HepG2 (cell line): ENCODE data around the gene MRFAP1L1. TPM values are rescaled to one million over a fixed set of nuclear protein-coding genes. Genes with fewer than 3 reads are reported as not detected.
A peak's percentile ranks its signal among the peaks of the same experiment; 100 is the strongest.

Source experiments
- DNMT1 ChIP-seq: sonication (generic); formaldehyde crosslinking; IDR thresholded peaks from 2 replicates; pipeline ENCODE4 v1.5.1; 2020; ENCODE audit warnings: mild to moderate bottlenecking, missing genetic modification reagents
- ETV5 ChIP-seq: IDR thresholded peaks from 2 replicates; pipeline ENCODE4 v1.6.1; 2018; ENCODE audit warnings: missing biosample characterization, missing genetic modification reagents, inconsistent platforms, borderline replicate concordance
- GPN1 ChIP-seq: sonication (generic); formaldehyde crosslinking; IDR thresholded peaks from 2 replicates; pipeline ENCODE4 v1.5.1; 2020; ENCODE audit warnings: missing genetic modification reagents, borderline replicate concordance
- HES4 ChIP-seq: sonication (generic); formaldehyde crosslinking; IDR thresholded peaks from 2 replicates; pipeline ENCODE4 v1.9.0; 2021; ENCODE audit warnings: mild to moderate bottlenecking, missing genetic modification reagents, borderline replicate concordance
- KLF11 ChIP-seq: IDR thresholded peaks from 2 replicates; pipeline ENCODE4 v1.6.1; 2016; ENCODE audit warnings: missing compliant biosample characterization
- NAIF1 ChIP-seq: sonication (generic); formaldehyde crosslinking; IDR thresholded peaks from 2 replicates; pipeline ENCODE4 v1.5.0; 2020; ENCODE audit warnings: mild to moderate bottlenecking, missing genetic modification reagents, borderline replicate concordance
- SALL1 ChIP-seq: sonication (generic); formaldehyde crosslinking; IDR thresholded peaks from 2 replicates; pipeline ENCODE4 v1.8.0; 2022; ENCODE audit warnings: mild to moderate bottlenecking, missing genetic modification reagents
- SETDB1 ChIP-seq: sonication (generic); formaldehyde crosslinking; IDR thresholded peaks from 2 replicates; pipeline ENCODE4 v1.5.1; 2020; ENCODE audit warnings: missing genetic modification reagents, mild to moderate bottlenecking, borderline replicate concordance
- SP2 ChIP-seq: sonication (generic); formaldehyde crosslinking; IDR thresholded peaks from 2 replicates; pipeline ENCODE4 v1.5.1; 2020; ENCODE audit warnings: mild to moderate bottlenecking, missing genetic modification reagents
- ZMYM3 ChIP-seq: sonication (generic); formaldehyde crosslinking; IDR thresholded peaks from 2 replicates; pipeline ENCODE4 v1.5.1; 2020; ENCODE audit warnings: mild to moderate bottlenecking, missing genetic modification reagents
- ZNF337 ChIP-seq: sonication (generic); formaldehyde crosslinking; IDR thresholded peaks from 2 replicates; pipeline ENCODE4 v1.5.1; 2020; ENCODE audit warnings: missing genetic modification reagents, low read depth, mild to moderate bottlenecking, borderline replicate concordance
- ZNF350 ChIP-seq: sonication (generic); formaldehyde crosslinking; IDR thresholded peaks from 2 replicates; pipeline ENCODE4 v1.4.0; 2020; ENCODE audit warnings: mild to moderate bottlenecking, low read depth, missing genetic modification reagents, borderline replicate concordance
- ZNF605 ChIP-seq: sonication (generic); formaldehyde crosslinking; IDR thresholded peaks from 2 replicates; pipeline ENCODE4 v1.8.0; 2022; ENCODE audit warnings: mild to moderate bottlenecking, missing genetic modification reagents
- ZNF607 ChIP-seq: sonication (generic); formaldehyde crosslinking; IDR thresholded peaks from 2 replicates; pipeline ENCODE4 v1.5.1; 2020; ENCODE audit warnings: missing genetic modification reagents, mild to moderate bottlenecking, borderline replicate concordance
- polyA plus RNA-seq, 8 experiments: library from polyadenylated mRNA; depleted of rRNA in 3 of 8; stranded (reverse) in 7 of 8; unstranded in 1 of 8; fragments of >200 nt; fragmentation: Illumina TruSeq in 4 of 8; extraction: Trizol in 4 of 8; gene quantifications; 2 replicates each; pipeline versions ENCODE4 v1.2.1 to v1.2.3, GENCODE V29; 2011 to 2016; ENCODE audit warnings: low read depth in 4 of 8, missing spikeins in 1 of 8, mixed read lengths in 1 of 8; ENCODE audit not compliant: insufficient read depth in 1 of 8
- total RNA-seq, 5 experiments: library from RNA; depleted of rRNA; stranded (reverse); fragments of >200 nt; fragmentation: Illumina TruSeq; extraction: Trizol; gene quantifications; 2 replicates each; pipeline ENCODE4 v1.2.3, GENCODE V29; 2016; ENCODE audit warnings: low read depth in 1 of 5
- TF ChIP-seq, protein P1 (sequence below): sonication (generic); formaldehyde crosslinking; conservative IDR thresholded peaks from 2 replicates; pipeline ENCODE4 v1.4.0; 2020; ENCODE audit warnings: mild to moderate bottlenecking, missing genetic modification reagents, moderate library complexity
- TF ChIP-seq, protein P2 (sequence below): sonication (generic); formaldehyde crosslinking; IDR thresholded peaks from 2 replicates; pipeline ENCODE4 v1.5.0; 2020; ENCODE audit warnings: missing genetic modification reagents, mild to moderate bottlenecking, borderline replicate concordance
- TF ChIP-seq, protein P3 (sequence below): sonication (generic); formaldehyde crosslinking; IDR thresholded peaks from 2 replicates; pipeline ENCODE4 v1.4.0; 2020; ENCODE audit warnings: mild to moderate bottlenecking, missing genetic modification reagents
- TF ChIP-seq, protein P4 (sequence below): IDR thresholded peaks from 2 replicates; pipeline ENCODE4 v1.6.1; 2016
- TF ChIP-seq, protein P5 (sequence below): sonication (generic); formaldehyde crosslinking; IDR thresholded peaks from 2 replicates; pipeline ENCODE4 v1.8.0; 2022; ENCODE audit warnings: mild to moderate bottlenecking, missing genetic modification reagents; ENCODE audit not compliant: insufficient replicate concordance
- TF ChIP-seq, protein P6 (sequence below): IDR thresholded peaks from 2 replicates; pipeline ENCODE4 v1.6.1; 2016

MRFAP1L1 gene
- total and polyA plus RNA-seq, 2 of the 13 experiments (the other 11 are each of a cell fraction or from before 2014, with no cell fraction given) = 44.8 to 76.6 TPM

DNA sequence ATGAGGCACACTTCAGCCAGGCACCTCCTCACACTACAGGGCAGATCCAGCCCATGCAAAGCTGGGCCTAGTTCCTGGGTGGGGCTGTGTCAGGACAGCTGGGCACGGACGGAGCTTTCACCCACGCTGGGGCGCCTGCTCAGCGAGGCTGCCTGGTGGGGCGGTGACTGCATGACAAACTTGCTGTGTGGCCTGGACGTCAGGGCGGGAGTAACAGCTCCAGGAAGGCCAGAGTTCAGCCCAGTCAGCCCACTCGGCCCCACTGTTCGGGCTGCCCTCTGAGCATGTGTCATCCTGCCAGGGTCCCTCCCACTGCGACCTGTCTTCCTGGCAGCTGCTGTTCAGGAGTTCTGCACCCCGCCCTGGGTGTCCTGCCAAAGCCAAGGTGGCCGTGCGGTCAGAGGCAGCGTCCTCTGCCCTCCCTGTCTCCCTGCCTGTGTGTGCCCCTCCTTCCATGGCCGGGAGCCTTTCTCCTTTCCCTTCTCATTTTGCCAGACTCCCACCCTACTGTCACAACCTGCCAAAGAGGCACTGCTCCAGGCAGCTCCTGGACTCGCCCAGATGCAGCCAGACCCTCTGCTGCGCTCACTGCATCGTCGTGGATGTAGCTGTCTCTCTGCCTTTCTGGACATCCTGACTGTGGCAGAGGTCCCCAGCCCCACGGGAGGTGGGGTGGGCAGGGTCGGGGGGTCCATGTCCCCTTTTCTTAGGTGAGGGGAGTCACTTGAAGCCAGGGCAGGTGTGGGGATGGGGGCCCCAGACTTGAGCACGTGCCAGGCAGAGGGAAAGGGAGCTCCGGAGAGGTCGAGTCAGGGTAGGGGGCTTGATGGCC lies 39.9 kb upstream of the MRFAP1L1 start (continued):
- TF ChIP-seq, protein P1, sequence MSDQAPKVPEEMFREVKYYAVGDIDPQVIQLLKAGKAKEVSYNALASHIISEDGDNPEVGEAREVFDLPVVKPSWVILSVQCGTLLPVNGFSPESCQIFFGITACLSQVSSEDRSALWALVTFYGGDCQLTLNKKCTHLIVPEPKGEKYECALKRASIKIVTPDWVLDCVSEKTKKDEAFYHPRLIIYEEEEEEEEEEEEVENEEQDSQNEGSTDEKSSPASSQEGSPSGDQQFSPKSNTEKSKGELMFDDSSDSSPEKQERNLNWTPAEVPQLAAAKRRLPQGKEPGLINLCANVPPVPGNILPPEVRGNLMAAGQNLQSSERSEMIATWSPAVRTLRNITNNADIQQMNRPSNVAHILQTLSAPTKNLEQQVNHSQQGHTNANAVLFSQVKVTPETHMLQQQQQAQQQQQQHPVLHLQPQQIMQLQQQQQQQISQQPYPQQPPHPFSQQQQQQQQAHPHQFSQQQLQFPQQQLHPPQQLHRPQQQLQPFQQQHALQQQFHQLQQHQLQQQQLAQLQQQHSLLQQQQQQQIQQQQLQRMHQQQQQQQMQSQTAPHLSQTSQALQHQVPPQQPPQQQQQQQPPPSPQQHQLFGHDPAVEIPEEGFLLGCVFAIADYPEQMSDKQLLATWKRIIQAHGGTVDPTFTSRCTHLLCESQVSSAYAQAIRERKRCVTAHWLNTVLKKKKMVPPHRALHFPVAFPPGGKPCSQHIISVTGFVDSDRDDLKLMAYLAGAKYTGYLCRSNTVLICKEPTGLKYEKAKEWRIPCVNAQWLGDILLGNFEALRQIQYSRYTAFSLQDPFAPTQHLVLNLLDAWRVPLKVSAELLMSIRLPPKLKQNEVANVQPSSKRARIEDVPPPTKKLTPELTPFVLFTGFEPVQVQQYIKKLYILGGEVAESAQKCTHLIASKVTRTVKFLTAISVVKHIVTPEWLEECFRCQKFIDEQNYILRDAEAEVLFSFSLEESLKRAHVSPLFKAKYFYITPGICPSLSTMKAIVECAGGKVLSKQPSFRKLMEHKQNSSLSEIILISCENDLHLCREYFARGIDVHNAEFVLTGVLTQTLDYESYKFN = peak; percentile 91
- 0 out of 2 replicates have a peak, but pooled peaks have one; percentile 22 for TF ChIP-seq NAIF1
- no peak for TF ChIP-seq SETDB1 (CRISPR knock-in tag)
- TF ChIP-seq, protein P2, sequence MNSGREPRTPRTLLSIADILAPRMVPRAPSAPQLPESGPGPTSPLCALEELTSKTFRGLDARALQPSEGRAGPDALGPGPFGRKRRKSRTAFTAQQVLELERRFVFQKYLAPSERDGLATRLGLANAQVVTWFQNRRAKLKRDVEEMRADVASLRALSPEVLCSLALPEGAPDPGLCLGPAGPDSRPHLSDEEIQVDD (CRISPR knock-in tag) = peak; percentile 53; the same call in 1 of the 2 replicates
- 0 out of 2 replicates have a peak, but pooled peaks have one; percentile 39 for TF ChIP-seq KLF11 (CRISPR knock-in tag)
- TF ChIP-seq, protein P3, sequence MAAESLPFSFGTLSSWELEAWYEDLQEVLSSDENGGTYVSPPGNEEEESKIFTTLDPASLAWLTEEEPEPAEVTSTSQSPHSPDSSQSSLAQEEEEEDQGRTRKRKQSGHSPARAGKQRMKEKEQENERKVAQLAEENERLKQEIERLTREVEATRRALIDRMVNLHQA (CRISPR knock-in tag) = no peak
- TF ChIP-seq ZNF337 (CRISPR knock-in tag) = peak; percentile 57; the same call in 1 of the 2 replicates
- peak; percentile 87 for TF ChIP-seq ETV5
- TF ChIP-seq SALL1 (CRISPR knock-in tag) = peak; percentile 95
- peak; percentile 86; the same call in 1 of the 2 replicates for TF ChIP-seq ZMYM3
- no peak for TF ChIP-seq HES4 (CRISPR knock-in tag)
- peak; percentile 58; the same call in 1 of the 2 replicates for TF ChIP-seq DNMT1 (CRISPR knock-in tag)
- TF ChIP-seq GPN1 (CRISPR knock-in tag) = no peak
- TF ChIP-seq, protein P4, sequence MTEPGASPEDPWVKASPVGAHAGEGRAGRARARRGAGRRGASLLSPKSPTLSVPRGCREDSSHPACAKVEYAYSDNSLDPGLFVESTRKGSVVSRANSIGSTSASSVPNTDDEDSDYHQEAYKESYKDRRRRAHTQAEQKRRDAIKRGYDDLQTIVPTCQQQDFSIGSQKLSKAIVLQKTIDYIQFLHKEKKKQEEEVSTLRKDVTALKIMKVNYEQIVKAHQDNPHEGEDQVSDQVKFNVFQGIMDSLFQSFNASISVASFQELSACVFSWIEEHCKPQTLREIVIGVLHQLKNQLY = peak; percentile 89
- 0 out of 2 replicates have a peak, but pooled peaks have one; percentile 49 for TF ChIP-seq ZNF605
- peak; percentile 83 for TF ChIP-seq ZNF607
- TF ChIP-seq SP2 (CRISPR knock-in tag) = peak; percentile 66; the same call in 1 of the 2 replicates
- peak; percentile 95 for TF ChIP-seq ZNF350 (CRISPR knock-in tag)
- TF ChIP-seq, protein P5, sequence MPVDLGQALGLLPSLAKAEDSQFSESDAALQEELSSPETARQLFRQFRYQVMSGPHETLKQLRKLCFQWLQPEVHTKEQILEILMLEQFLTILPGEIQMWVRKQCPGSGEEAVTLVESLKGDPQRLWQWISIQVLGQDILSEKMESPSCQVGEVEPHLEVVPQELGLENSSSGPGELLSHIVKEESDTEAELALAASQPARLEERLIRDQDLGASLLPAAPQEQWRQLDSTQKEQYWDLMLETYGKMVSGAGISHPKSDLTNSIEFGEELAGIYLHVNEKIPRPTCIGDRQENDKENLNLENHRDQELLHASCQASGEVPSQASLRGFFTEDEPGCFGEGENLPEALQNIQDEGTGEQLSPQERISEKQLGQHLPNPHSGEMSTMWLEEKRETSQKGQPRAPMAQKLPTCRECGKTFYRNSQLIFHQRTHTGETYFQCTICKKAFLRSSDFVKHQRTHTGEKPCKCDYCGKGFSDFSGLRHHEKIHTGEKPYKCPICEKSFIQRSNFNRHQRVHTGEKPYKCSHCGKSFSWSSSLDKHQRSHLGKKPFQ (CRISPR knock-in tag) = peak; percentile 50
- TF ChIP-seq, protein P6, sequence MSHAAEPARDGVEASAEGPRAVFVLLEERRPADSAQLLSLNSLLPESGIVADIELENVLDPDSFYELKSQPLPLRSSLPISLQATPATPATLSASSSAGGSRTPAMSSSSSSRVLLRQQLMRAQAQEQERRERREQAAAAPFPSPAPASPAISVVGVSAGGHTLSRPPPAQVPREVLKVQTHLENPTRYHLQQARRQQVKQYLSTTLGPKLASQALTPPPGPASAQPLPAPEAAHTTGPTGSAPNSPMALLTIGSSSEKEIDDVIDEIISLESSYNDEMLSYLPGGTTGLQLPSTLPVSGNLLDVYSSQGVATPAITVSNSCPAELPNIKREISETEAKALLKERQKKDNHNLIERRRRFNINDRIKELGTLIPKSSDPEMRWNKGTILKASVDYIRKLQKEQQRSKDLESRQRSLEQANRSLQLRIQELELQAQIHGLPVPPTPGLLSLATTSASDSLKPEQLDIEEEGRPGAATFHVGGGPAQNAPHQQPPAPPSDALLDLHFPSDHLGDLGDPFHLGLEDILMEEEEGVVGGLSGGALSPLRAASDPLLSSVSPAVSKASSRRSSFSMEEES = peak; percentile 71
